H1 (cell line): ENCODE results near the gene CEP104.

Experiments
- CBX5 ChIP-seq: fragments of 300-800, 300-1000 bp; sonication (generic); IDR thresholded peaks from 2 replicates; pipeline ENCODE4 v1.7.1; 2016; ENCODE audit warnings: antibody characterized with exemption, low read length, low read depth
- CBX8 ChIP-seq: fragments of 300-800, 300-1000 bp; sonication (generic); IDR thresholded peaks from 2 replicates; pipeline ENCODE4 v1.7.1; 2016; ENCODE audit warnings: low read depth, low read length, borderline replicate concordance
- CTCF ChIP-seq, 3 experiments: IDR thresholded peaks; 1 replicate in 2 of 3; 2 replicates in 1 of 3; pipeline versions ENCODE4 v1.5.1 to v1.6.1; 2011; ENCODE audit warnings: low read length in 3 of 3, mild to moderate bottlenecking in 3 of 3, inconsistent platforms in 2 of 3, low read depth in 1 of 3, moderate library complexity in 1 of 3; ENCODE audit not compliant: insufficient read depth in 1 of 3; ENCODE audit errors: control extremely low read depth in 1 of 3
- EGR1 ChIP-seq: IDR thresholded peaks from 2 replicates; pipeline ENCODE4 v1.6.1; 2011; ENCODE audit warnings: low read depth, low read length, borderline replicate concordance
- EP300 ChIP-seq, 2 experiments: IDR thresholded peaks; 1 replicate in 1 of 2; 2 replicates in 1 of 2; pipeline ENCODE4 v1.6.1; 2011 to 2012; ENCODE audit warnings: low read depth in 2 of 2, low read length in 2 of 2, mild to moderate bottlenecking in 2 of 2, borderline replicate concordance in 1 of 2, inconsistent platforms in 1 of 2, moderate library complexity in 1 of 2
- EZH2 ChIP-seq: fragments of 200-600 bp; sonication (generic); IDR thresholded peaks from 2 replicates; pipeline ENCODE4 v1.7.1; 2012; ENCODE audit warnings: low read depth, mild to moderate bottlenecking, moderate library complexity, low read length, inconsistent platforms; ENCODE audit not compliant: severe bottlenecking
- KDM1A ChIP-seq: fragments of 200-600, 300-600 bp; sonication (generic); IDR thresholded peaks from 2 replicates; pipeline ENCODE4 v1.7.1; 2016; ENCODE audit warnings: mild to moderate bottlenecking, low read length, borderline replicate concordance
- KDM5A ChIP-seq: fragments of 200-600 bp; IDR thresholded peaks from 2 replicates; pipeline ENCODE4 v1.7.1; 2012; ENCODE audit warnings: mild to moderate bottlenecking, low read length, inconsistent platforms, mixed read lengths
- NANOG ChIP-seq: IDR thresholded peaks from 2 replicates; pipeline ENCODE4 v1.6.1; 2011; ENCODE audit warnings: low read length, low read depth, mild to moderate bottlenecking, inconsistent platforms; ENCODE audit not compliant: insufficient read depth, poor library complexity, severe bottlenecking
- POLR2A ChIP-seq, 2 experiments: IDR thresholded peaks; 1 replicate in 1 of 2; 2 replicates in 1 of 2; pipeline ENCODE4 v1.6.1; 2011; ENCODE audit warnings: low read depth in 2 of 2, low read length in 2 of 2, mild to moderate bottlenecking in 2 of 2; ENCODE audit errors: control extremely low read depth in 1 of 2
- RAD21 ChIP-seq, 2 experiments: IDR thresholded peaks in 1 of 2; conservative IDR thresholded peaks in 1 of 2; 2 replicates each; pipeline ENCODE4 v1.6.1; 2011; ENCODE audit warnings: low read depth in 2 of 2, low read length in 2 of 2, improper control_type of control experiment in 1 of 2, inconsistent platforms in 1 of 2, mild to moderate bottlenecking in 1 of 2, moderate library complexity in 1 of 2
- RFX5 ChIP-seq: IDR thresholded peaks from 2 replicates; pipeline ENCODE4 v1.6.1; 2011; ENCODE audit warnings: low read depth, low read length, improper control_type of control experiment, borderline replicate concordance
- SP2 ChIP-seq: IDR thresholded peaks from 2 replicates; pipeline ENCODE4 v1.6.1; 2012; ENCODE audit warnings: mild to moderate bottlenecking, low read length, inconsistent platforms
- TAF1 ChIP-seq: IDR thresholded peaks from 2 replicates; pipeline ENCODE4 v1.6.1; 2011; ENCODE audit warnings: mild to moderate bottlenecking, low read depth, low read length

- no peak for TF ChIP-seq CTCF (IDR thresholded peaks at IDR 0.05; ENCODE audit: control extremely low read depth in 1 of 3, insufficient read depth in 1 of 3, low read depth in 1 of 3, low read length in 3 of 3)
- TF ChIP-seq POLR2A (IDR thresholded peaks at IDR 0.05; ENCODE audit: control extremely low read depth in 1 of 2, low read depth in 2 of 2, low read length in 2 of 2) = no peak
- no peak for TF ChIP-seq RAD21 (IDR thresholded peaks at IDR 0.05 in 1 of 2, conservative IDR thresholded peaks at IDR 0.05 in 1 of 2; ENCODE audit: low read depth in 2 of 2, low read length in 2 of 2)
- no peak for TF ChIP-seq TAF1
- no peak for TF ChIP-seq EP300 (IDR thresholded peaks at IDR 0.05; ENCODE audit: borderline replicate concordance in 1 of 2, low read depth in 2 of 2, low read length in 2 of 2)
- TF ChIP-seq EGR1 = no peak
- TF ChIP-seq KDM1A = no peak
- TF ChIP-seq CBX8 = no peak
- no peak for TF ChIP-seq SP2
- TF ChIP-seq EZH2 = no peak
- no peak for TF ChIP-seq RFX5
- TF ChIP-seq NANOG = no peak
- TF ChIP-seq KDM5A = no peak
- TF ChIP-seq CBX5 = no peak
Observed at GRCh38 chr1:3807769-3808168, 49.2 kb downstream of the CEP104 start.
